Gastrocnemius medialis (tissue), 4 donors: ENCODE data around the gene CRYGN. TPM values are rescaled to one million over a fixed set of nuclear protein-coding genes. Genes with fewer than 3 reads are reported as not detected.
A peak's percentile ranks its signal among the peaks of the same experiment; 100 is the strongest.

ENCODE experiments used
- ATAC-seq, 2 donors: fragments of 150-250 bp; one replicate each; pipeline ENCODE4 v1.9.1; 2016
- DNase-seq, 2 donors: peaks; one replicate each; pipeline ENCODE4 v3.0.0-alpha.2; 2019
- H3K27ac ChIP-seq, 4 donors: fragments of 200-600 bp; sonication (generic); 1 replicate in 1 of 4; 2 replicates in 3 of 4; pipeline ENCODE4 v1.5.1; 2016 to 2018; ENCODE audit warnings: mild to moderate bottlenecking in 2 of 4, moderate library complexity in 1 of 4
- H3K27me3 ChIP-seq, 3 donors: fragments of 200-600 bp; sonication (generic) in 2 of 3; 1 replicate in 1 of 3; 2 replicates in 2 of 3; pipeline versions ENCODE4 v1.5.1 to v1.6.0; 2016 to 2019; ENCODE audit warnings: mild to moderate bottlenecking in 1 of 3, moderate library complexity in 1 of 3
- H3K36me3 ChIP-seq, 2 donors: fragments of 200-600 bp; sonication (generic) in 1 of 2; one replicate each; pipeline ENCODE4 v1.5.1; 2017 to 2018
- H3K4me1 ChIP-seq, 2 donors: fragments of 200-600 bp; sonication (generic) in 1 of 2; one replicate each; pipeline ENCODE4 v1.5.1; 2016 to 2017; ENCODE audit warnings: mild to moderate bottlenecking in 2 of 2
- H3K4me3 ChIP-seq, 4 donors: fragments of 200-600 bp; sonication (generic) in 3 of 4; 1 replicate in 1 of 4; 2 replicates in 3 of 4; pipeline ENCODE4 v1.5.1; 2016 to 2019; ENCODE audit warnings: mild to moderate bottlenecking in 2 of 4
- H3K9me3 ChIP-seq, 3 donors: fragments of 200-600 bp; sonication (generic) in 2 of 3; 1 replicate in 1 of 3; 2 replicates in 2 of 3; pipeline ENCODE4 v1.5.1; 2016 to 2019
- POLR2A ChIP-seq, 2 donors: fragments of 450-650 bp; IDR thresholded peaks; one replicate each; pipeline ENCODE4 v1.6.1; 2017; ENCODE audit warnings: antibody characterized with exemption in 2 of 2, mild to moderate bottlenecking in 2 of 2, moderate library complexity in 2 of 2
- in situ Hi-C, 4 donors: fragments of 200-750 bp; cut with MboI; loops; one replicate each; pipeline versions ENCODE4 v1.15.0 to v1.8.0; 2017; ENCODE audit warnings: low sequenced_read_pairs in 4 of 4
- intact Hi-C: fragments of 100-400 bp; cut with DNase I; formaldehyde crosslinking; loops from one replicate; pipeline ENCODE4 v1.15.1; 2023; ENCODE audit warnings: low total_unique reads
- total RNA-seq, 4 donors: library from RNA; depleted of rRNA; stranded (reverse); fragments of >200 nt; gene quantifications; one replicate each; pipeline versions ENCODE4 v1.1.0 to v1.2.3, GENCODE V29; 2016
- TF ChIP-seq, protein P1 (sequence below), 5 experiments: fragments of 450-650 bp in 3 of 5; fragments of 200-600 bp in 2 of 5; sonication (generic) in 2 of 5; IDR thresholded peaks in 4 of 5; conservative IDR thresholded peaks in 1 of 5; 1 replicate in 4 of 5; 2 replicates in 1 of 5; pipeline ENCODE4 v1.5.1; 2016 to 2019; ENCODE audit warnings: antibody characterized with exemption in 5 of 5, mild to moderate bottlenecking in 3 of 5, moderate library complexity in 3 of 5

CRYGN gene
- total RNA-seq, 4 donors from 2014 or later, result not detected

DNA sequence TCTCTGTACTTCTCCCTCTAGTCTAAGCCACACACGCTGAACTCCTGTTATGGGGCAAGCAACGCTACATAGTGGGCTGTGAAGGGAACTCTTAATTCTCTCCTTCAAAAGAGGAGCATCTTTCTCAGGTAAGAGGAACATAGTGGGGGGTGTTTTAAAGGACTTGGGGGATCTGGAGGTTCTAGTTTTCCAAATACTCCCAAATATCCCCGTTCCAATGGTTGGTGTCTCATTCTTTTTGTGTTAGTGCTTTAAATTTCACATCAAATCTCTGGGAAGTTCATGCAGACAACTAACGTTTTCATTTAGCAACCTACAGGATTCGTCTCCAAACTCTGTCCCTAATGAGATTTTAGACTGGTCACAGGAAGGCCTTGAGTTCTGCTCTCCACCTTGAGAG, 17.7 kb downstream of the CRYGN start:
- intact Hi-C loops, result no loop called here
- TF ChIP-seq, protein P1, sequence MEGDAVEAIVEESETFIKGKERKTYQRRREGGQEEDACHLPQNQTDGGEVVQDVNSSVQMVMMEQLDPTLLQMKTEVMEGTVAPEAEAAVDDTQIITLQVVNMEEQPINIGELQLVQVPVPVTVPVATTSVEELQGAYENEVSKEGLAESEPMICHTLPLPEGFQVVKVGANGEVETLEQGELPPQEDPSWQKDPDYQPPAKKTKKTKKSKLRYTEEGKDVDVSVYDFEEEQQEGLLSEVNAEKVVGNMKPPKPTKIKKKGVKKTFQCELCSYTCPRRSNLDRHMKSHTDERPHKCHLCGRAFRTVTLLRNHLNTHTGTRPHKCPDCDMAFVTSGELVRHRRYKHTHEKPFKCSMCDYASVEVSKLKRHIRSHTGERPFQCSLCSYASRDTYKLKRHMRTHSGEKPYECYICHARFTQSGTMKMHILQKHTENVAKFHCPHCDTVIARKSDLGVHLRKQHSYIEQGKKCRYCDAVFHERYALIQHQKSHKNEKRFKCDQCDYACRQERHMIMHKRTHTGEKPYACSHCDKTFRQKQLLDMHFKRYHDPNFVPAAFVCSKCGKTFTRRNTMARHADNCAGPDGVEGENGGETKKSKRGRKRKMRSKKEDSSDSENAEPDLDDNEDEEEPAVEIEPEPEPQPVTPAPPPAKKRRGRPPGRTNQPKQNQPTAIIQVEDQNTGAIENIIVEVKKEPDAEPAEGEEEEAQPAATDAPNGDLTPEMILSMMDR (IDR thresholded peaks at IDR 0.05 in 4 of 5, conservative IDR thresholded peaks at IDR 0.05 in 1 of 5), result no peak
- TF ChIP-seq POLR2A (IDR thresholded peaks at IDR 0.05), result no peak
- no peak for DNase-seq

DNA sequence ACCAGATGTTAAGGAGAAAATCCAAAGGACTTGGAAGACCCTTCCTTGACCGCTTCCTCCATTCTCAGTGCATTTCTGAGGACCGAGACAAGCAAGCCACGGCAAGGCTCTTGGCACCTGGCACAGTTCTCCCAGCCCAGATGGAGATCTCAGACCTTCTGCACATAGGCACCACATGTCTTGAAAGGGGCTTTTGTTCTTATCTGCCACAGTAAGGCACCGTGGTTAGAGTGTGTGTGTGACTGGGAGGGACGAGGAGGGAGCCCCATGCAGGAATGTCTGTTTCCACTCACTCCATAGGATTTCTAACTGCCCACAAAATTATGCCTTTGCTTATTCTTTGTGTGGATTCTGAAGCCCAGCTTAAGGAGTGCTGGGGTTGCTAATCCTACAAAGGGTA, 19.8 kb downstream of the CRYGN start:
- Histone ChIP-seq H3K27ac (no peak overlapping the region), H3K4me1 (no peaks in the 10 kb centered on the region), H3K36me3 (no peaks in the 10 kb centered on the region), H3K27me3 (peaks cover 0 to 3% (median 0%) of the 10 kb centered on the region in 3 donors), H3K4me3 (no peak overlapping the region), H3K9me3 (peaks cover 0 to 11% (median 0%) of the 10 kb centered on the region in 3 donors)
- no peak for TF ChIP-seq POLR2A (IDR thresholded peaks at IDR 0.05)
- TF ChIP-seq, protein P1 (IDR thresholded peaks at IDR 0.05 in 4 of 5, conservative IDR thresholded peaks at IDR 0.05 in 1 of 5), result no peak
- intact Hi-C loops (no loop called here), in situ Hi-C loops (no loop called here)
- ATAC-seq (no peak), DNase-seq (peak in 1 of 2 donors; percentile 1)

More for the DNA sequence above, 17.7 kb downstream of the CRYGN start:
- Histone ChIP-seq H3K9me3 (peaks cover 0 to 11% (median 0%) of the 10 kb centered on the region in 3 donors), H3K36me3 (no peaks in the 10 kb centered on the region), H3K27ac (no peak overlapping the region), H3K4me1 (no peaks in the 10 kb centered on the region), H3K4me3 (no peak overlapping the region), H3K27me3 (no peaks in the 10 kb centered on the region)
- in situ Hi-C loops, result no loop called here
- no peak for ATAC-seq

DNA sequence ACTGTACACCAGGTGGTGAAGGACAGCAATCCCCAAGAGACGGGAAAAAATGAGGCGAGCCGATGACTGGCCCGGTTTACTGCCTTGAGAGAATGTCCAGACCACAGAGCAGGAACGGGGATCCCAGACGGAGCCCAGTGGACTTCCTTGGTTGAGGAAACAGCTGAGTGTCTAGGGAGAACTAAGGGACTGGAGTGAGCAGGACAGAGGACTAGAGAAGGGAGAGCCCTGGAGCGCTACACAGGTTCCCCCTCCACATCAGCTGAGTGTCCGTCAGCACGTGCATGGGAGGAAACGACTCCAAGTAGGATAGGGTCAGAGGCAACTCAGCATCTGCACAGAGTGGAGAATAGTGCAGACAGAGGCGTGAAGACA, 23.0 kb downstream of the CRYGN start:
- Histone ChIP-seq H3K27ac (no peak overlapping the region), H3K4me3 (no peak overlapping the region), H3K27me3 (peaks cover 4 to 10% (median 5%) of the 10 kb centered on the region in 3 donors), H3K9me3 (peaks cover 0 to 2% (median 0%) of the 10 kb centered on the region in 3 donors), H3K36me3 (no peaks in the 10 kb centered on the region), H3K4me1 (no peaks in the 10 kb centered on the region)
- ATAC-seq, result peak in 1 of 2 donors; percentile 54
- in situ Hi-C loops (no loop called here), intact Hi-C loops (no loop called here)
- TF ChIP-seq, protein P1 (IDR thresholded peaks at IDR 0.05 in 4 of 5, conservative IDR thresholded peaks at IDR 0.05 in 1 of 5), result no peak
- no peak for DNase-seq

DNA sequence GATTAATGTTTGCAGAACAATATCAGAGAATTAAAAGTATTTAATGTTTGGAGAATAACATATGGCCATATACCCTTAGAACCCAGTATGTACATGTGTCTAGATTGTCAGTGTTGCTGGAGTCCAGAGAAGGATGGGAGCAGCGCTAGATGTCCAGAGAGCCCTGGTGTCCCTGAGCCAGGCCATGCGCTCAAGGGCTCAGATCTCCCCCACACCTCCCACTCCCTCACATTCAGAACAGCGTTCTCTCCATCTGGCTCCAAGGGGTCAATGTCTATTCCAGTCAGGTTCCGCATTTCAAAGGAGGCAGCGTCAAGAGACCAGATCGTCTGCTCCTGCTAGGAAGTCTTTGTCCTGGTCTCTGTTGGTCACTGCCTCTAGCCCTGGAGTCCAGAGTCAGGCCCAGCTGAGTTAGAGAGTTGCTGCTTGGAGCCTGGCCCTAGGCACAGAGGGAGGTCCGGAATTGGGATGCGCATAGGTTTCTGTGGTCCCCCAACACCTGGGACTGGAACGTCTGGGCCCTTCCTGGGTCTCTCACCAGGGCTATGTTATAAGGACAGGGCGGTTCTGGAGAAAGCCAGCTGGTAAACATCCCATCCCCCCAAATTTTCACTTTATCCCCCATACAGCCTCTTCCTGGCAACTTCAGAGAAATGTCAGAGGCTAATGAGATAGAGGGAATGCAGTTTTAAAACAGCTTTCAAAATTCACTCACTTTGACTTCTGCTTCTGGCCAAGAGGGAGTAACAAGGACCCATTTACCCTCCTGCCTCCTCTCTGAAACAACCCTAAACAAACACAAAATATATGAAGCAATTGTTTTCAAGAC, 23.6 kb downstream of the CRYGN start:
- no peak for TF ChIP-seq POLR2A (IDR thresholded peaks at IDR 0.05)
- TF ChIP-seq, protein P1 (IDR thresholded peaks at IDR 0.05 in 4 of 5, conservative IDR thresholded peaks at IDR 0.05 in 1 of 5), result no peak
- Histone ChIP-seq H3K9me3 (no peaks in the 10 kb centered on the region), H3K27me3 (peaks cover 10 to 16% (median 10%) of the 10 kb centered on the region in 3 donors), H3K27ac (no peak overlapping the region), H3K4me1 (no peaks in the 10 kb centered on the region), H3K36me3 (no peaks in the 10 kb centered on the region), H3K4me3 (no peak overlapping the region)
- DNase-seq (no peak), ATAC-seq (no peak)
- in situ Hi-C loops (no loop called here), intact Hi-C loops (no loop called here)
